ENCODE measurements around the gene MMRN1.

GRCh38 chr4:89868276-89868675 lies 26.4 kb upstream of the MMRN1 start:
- no peak for TF ChIP-seq CTCF (IDR thresholded peaks at IDR 0.05; ENCODE audit: low read length)
- no peak for TF ChIP-seq EZH2 (optimal IDR thresholded peaks at IDR 0.05; ENCODE audit: low read depth, low read length)

All from MM.1S (cell line).